Activated CD8-positive, alpha-beta memory T cell treated with anti-CD3 and anti-CD28 coated beads, Interleukin-2, amount 50 U/mL, for 24 hours (primary cell): ENCODE data around the gene ZNF460.

Experiments used
- DNase-seq: peaks from one replicate; pipeline ENCODE4 v3.0.0-alpha.2; 2020; ENCODE audit errors: extremely low read depth

Gene ZNF460

GRCh38 chr19:57280962-57281400, 696 bp downstream of the ZNF460 start:
- no peak for DNase-seq

- DNase-seq, result no peak
Measured at GRCh38 chr19:57282011-57282643, 1.8 kb downstream of the ZNF460 start.

- no peak for DNase-seq
Measured at GRCh38 chr19:57288373-57288772, 8.1 kb downstream of the ZNF460 start.

GRCh38 chr19:57290970-57291369, 10.7 kb downstream of the ZNF460 start:
- DNase-seq, result no peak

GRCh38 chr19:57292547-57292946, 12.3 kb downstream of the ZNF460 start:
- no peak for DNase-seq

- no peak for DNase-seq
Measured at GRCh38 chr19:57293719-57294118, 13.4 kb downstream of the ZNF460 start.

- DNase-seq, result no peak
Measured at GRCh38 chr19:57302020-57302465, 21.8 kb downstream of the ZNF460 start.

- no peak for DNase-seq
Measured at GRCh38 chr19:57302727-57303401, 22.6 kb downstream of the ZNF460 start.

GRCh38 chr19:57305056-57305455, 24.8 kb downstream of the ZNF460 start:
- DNase-seq, result no peak

GRCh38 chr19:57308514-57308913, 28.2 kb downstream of the ZNF460 start:
- no peak for DNase-seq

- no peak for DNase-seq
Measured at GRCh38 chr19:57310792-57311191, 30.5 kb downstream of the ZNF460 start.

GRCh38 chr19:57314146-57314545, 33.9 kb downstream of the ZNF460 start:
- DNase-seq, result no peak

GRCh38 chr19:57317503-57317902, 37.2 kb downstream of the ZNF460 start:
- DNase-seq, result no peak

- no peak for DNase-seq
Measured at GRCh38 chr19:57319869-57320179, 39.5 kb downstream of the ZNF460 start.

GRCh38 chr19:57320180-57321084, 40.1 kb downstream of the ZNF460 start, which contains the start of gene ZNF543:
Gene ZNF543, plus strand, starts transcription at chr19:57320472. Its CDS starts 382 bp downstream, at chr19:57320854.
- DNase-seq, result peak; percentile 85

GRCh38 chr19:57321116-57321515, 40.8 kb downstream of the ZNF460 start:
- no peak for DNase-seq

GRCh38 chr19:57321751-57322150, 41.5 kb downstream of the ZNF460 start:
- DNase-seq, result no peak

GRCh38 chr19:57324992-57325391, 44.7 kb downstream of the ZNF460 start:
- DNase-seq, result no peak

- no peak for DNase-seq
Measured at GRCh38 chr19:57327993-57328392, 47.7 kb downstream of the ZNF460 start.

- no peak for DNase-seq
Measured at GRCh38 chr19:57334191-57334590, 53.9 kb downstream of the ZNF460 start.

GRCh38 chr19:57338877-57339276, 58.6 kb downstream of the ZNF460 start:
- no peak for DNase-seq

- DNase-seq, result no peak
Measured at GRCh38 chr19:57342582-57342981, 62.3 kb downstream of the ZNF460 start.
